Thoracic aorta (tissue), 2 donors: ENCODE data around the gene ENOX2. TPM values are rescaled to one million over a fixed set of nuclear protein-coding genes. Genes with fewer than 3 reads are reported as not detected.

Experiments used
- ATAC-seq: fragments of 150-250 bp; one replicate; pipeline ENCODE4 v1.8.0; 2017; ENCODE audit warnings: low read depth; ENCODE audit not compliant: insufficient number of reproducible peaks, low FRiP score
- DNase-seq: peaks from one replicate; pipeline ENCODE4 v3.0.0-alpha.2; 2020; ENCODE audit warnings: low spot score
- H3K27ac ChIP-seq, 2 donors: fragments of 200-600 bp; sonication (generic); 1 replicate in 1 of 2; 2 replicates in 1 of 2; pipeline ENCODE4 v1.5.1; 2016; ENCODE audit warnings: mild to moderate bottlenecking in 2 of 2, moderate library complexity in 2 of 2
- H3K27me3 ChIP-seq: fragments of 200-600 bp; sonication (generic); replicated peaks from 2 replicates; pipeline ENCODE4 v1.6.0; 2016; ENCODE audit warnings: mild to moderate bottlenecking; ENCODE audit not compliant: insufficient read depth
- H3K36me3 ChIP-seq: fragments of 200-600 bp; sonication (generic); one replicate; pipeline ENCODE4 v1.5.1; 2016
- H3K4me1 ChIP-seq, 2 donors: fragments of 200-600 bp; sonication (generic); 1 replicate in 1 of 2; 2 replicates in 1 of 2; pipeline versions ENCODE4 v1.5.1 to v1.6.0; 2016; ENCODE audit warnings: low read depth in 2 of 2, mild to moderate bottlenecking in 1 of 2; ENCODE audit not compliant: control insufficient read depth in 1 of 2
- H3K4me3 ChIP-seq: fragments of 200-600 bp; sonication (generic); 2 replicates; pipeline ENCODE4 v1.5.1; 2016; ENCODE audit warnings: mild to moderate bottlenecking
- H3K9me3 ChIP-seq: fragments of 200-600 bp; sonication (generic); 2 replicates; pipeline ENCODE4 v1.5.1; 2016
- CTCF ChIP-seq: fragments of 200-600 bp; sonication (generic); IDR thresholded peaks from one replicate; pipeline ENCODE4 v1.5.1; 2019; ENCODE audit warnings: antibody characterized with exemption
- total RNA-seq, 2 donors: library from RNA; depleted of rRNA; stranded (reverse); fragments of >200 nt; gene quantifications; one replicate each; pipeline versions ENCODE4 v1.1.0 to v1.2.3, GENCODE V29; 2016

The ENOX2 gene, protein sequence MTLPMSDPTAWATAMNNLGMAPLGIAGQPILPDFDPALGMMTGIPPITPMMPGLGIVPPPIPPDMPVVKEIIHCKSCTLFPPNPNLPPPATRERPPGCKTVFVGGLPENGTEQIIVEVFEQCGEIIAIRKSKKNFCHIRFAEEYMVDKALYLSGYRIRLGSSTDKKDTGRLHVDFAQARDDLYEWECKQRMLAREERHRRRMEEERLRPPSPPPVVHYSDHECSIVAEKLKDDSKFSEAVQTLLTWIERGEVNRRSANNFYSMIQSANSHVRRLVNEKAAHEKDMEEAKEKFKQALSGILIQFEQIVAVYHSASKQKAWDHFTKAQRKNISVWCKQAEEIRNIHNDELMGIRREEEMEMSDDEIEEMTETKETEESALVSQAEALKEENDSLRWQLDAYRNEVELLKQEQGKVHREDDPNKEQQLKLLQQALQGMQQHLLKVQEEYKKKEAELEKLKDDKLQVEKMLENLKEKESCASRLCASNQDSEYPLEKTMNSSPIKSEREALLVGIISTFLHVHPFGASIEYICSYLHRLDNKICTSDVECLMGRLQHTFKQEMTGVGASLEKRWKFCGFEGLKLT
- total RNA-seq: 10 to 100 TPM; 17.9 to 28.7 TPM

- Histone ChIP-seq H3K27ac (peak within 1 kb of the TSS; percentile 69 to 80), H3K4me1 (no peaks in the 10 kb centered on the region), H3K9me3 (no peaks in the 10 kb centered on the region), H3K27me3 (no peaks in the 10 kb centered on the region), H3K36me3 (no peaks in the 10 kb centered on the region), H3K4me3 (peak within 1 kb of the TSS; percentile 84)
- peak; percentile 80 for DNase-seq
- peak; percentile 100 for ATAC-seq
- TF ChIP-seq CTCF: no peak
Observed at GRCh38 chrX:130902783-130903613, at the start of gene ENOX2. ENOX2 (minus strand) TSS chrX:130903209; CDS start chrX:130703216, 199,993 bp downstream.

DNA sequence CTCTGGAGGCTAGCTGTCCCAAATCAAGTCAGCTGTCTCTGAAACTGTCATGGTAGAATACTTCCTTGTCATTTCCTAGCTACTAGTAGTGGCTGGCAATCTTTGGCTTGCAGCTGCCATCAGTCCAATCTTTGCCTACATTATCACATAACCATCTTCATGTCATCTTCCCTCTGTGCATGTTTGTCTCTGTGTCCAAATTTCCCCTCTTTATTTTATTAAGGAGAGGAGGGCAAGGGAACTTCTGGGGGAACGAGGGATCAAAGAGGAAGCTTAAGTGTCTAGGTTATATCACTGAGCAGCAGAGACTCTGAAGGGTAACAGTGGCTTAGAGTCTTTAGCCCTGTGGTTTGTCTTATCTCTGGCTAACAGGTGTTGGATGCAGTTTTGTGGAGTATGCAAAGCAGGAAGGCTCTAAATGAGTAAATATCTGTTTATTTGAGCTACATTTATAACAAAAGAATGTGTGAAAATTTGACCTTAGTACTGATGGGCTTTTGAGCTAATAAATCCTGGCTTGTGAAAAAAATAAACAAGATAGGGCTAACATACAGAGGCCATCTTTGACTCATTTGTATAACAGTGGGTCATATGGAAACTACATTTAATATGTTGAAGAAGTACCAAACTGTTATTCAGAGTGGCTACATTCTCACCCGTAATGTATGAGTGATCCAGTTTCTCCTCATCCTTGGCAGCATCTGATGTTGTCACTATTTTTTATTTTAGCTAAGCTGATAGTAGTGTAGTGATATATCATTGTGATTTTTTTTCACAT is 49.4 kb upstream of the ENOX2 start:
- no peaks in the 10 kb centered on the region for H3K9me3 ChIP-seq
- ATAC-seq: no peak
- no peak for TF ChIP-seq CTCF

GRCh38 chrX:130944230-130944629 is 41.2 kb upstream of the ENOX2 start:
- H3K4me1 ChIP-seq: no peaks in the 10 kb centered on the region
- H3K4me3 ChIP-seq: no peak overlapping the region
- no peak for TF ChIP-seq CTCF
- H3K27me3 ChIP-seq: no peaks in the 10 kb centered on the region
- no peak for ATAC-seq
- H3K9me3 ChIP-seq: no peaks in the 10 kb centered on the region
- no peaks in the 10 kb centered on the region for H3K36me3 ChIP-seq
- DNase-seq: no peak
- H3K27ac ChIP-seq: no peak overlapping the region

More for the DNA sequence above, 49.4 kb upstream of the ENOX2 start:
- DNase-seq: no peak
- H3K4me1 ChIP-seq: no peaks in the 10 kb centered on the region
- H3K36me3 ChIP-seq: no peaks in the 10 kb centered on the region
- H3K27me3 ChIP-seq: no peaks in the 10 kb centered on the region
- H3K27ac ChIP-seq: no peak overlapping the region
- H3K4me3 ChIP-seq: no peak overlapping the region

DNA sequence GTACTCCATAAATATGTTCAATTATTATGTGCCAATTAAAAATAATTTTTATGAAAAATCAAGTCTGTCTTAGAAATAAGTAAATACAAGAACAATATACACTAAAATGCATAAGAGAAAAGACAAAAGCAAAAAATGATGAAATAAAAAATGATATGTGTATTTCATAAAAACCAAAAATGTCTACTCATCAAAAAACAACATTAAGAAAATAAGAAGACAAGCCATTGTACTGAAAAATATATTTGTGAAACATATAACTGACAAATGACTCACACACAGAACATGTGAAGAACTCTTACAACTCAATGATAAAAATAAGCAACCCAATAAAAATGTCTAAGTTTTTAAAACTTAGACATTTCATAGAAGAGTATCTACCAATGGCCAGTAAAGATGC is 34.1 kb upstream of the ENOX2 start:
- Histone ChIP-seq H3K4me1 (no peaks in the 10 kb centered on the region), H3K27me3 (no peaks in the 10 kb centered on the region), H3K27ac (no peak overlapping the region), H3K36me3 (no peaks in the 10 kb centered on the region), H3K9me3 (no peaks in the 10 kb centered on the region), H3K4me3 (no peak overlapping the region)
- no peak for TF ChIP-seq CTCF
- ATAC-seq (no peak), DNase-seq (no peak)
